Mucosa of rectum (tissue), 2 donors: ENCODE data around the gene PLLP.
A peak's percentile ranks its signal among the peaks of the same experiment; 100 is the strongest.
"Not testable (repeated sequence)": the region's sequence is repeated elsewhere in the genome, so short reads cannot be mapped to it uniquely, and the experiment has no call there.

ENCODE experiments used
- H3K27ac ChIP-seq, 2 donors: one replicate each; pipeline ENCODE4 v1.7.0; 2013; ENCODE audit warnings: inconsistent platforms in 2 of 2, low read depth in 2 of 2, low read length in 2 of 2
- H3K27me3 ChIP-seq, 2 donors: one replicate each; pipeline ENCODE4 v1.7.0; 2013; ENCODE audit warnings: low read length in 2 of 2; ENCODE audit not compliant: control insufficient read depth in 2 of 2, insufficient read depth in 2 of 2
- H3K36me3 ChIP-seq, 2 donors: one replicate each; pipeline ENCODE4 v1.7.0; 2013; ENCODE audit warnings: low read length in 2 of 2; ENCODE audit not compliant: control insufficient read depth in 2 of 2, insufficient read depth in 2 of 2
- H3K4me1 ChIP-seq, 2 donors: one replicate each; pipeline ENCODE4 v1.7.0; 2013; ENCODE audit warnings: low read length in 2 of 2, mild to moderate bottlenecking in 1 of 2; ENCODE audit not compliant: control insufficient read depth in 2 of 2, insufficient read depth in 2 of 2
- H3K4me3 ChIP-seq, 2 donors: one replicate each; pipeline ENCODE4 v1.7.0; 2013; ENCODE audit warnings: low read length in 2 of 2
- H3K9ac ChIP-seq, 2 donors: one replicate each; pipeline ENCODE4 v1.7.0; 2013; ENCODE audit warnings: low read length in 2 of 2, low read depth in 1 of 2, mild to moderate bottlenecking in 1 of 2
- H3K9me3 ChIP-seq, 2 donors: one replicate each; pipeline ENCODE4 v1.7.0; 2013; ENCODE audit warnings: low read length in 2 of 2; ENCODE audit not compliant: control insufficient read depth in 2 of 2
- donor health status: healthy.
- donor health status: Normal muscosa, but diverticular disease.

Gene PLLP

GRCh38 chr16:57284952-57285363, 486 bp upstream of the PLLP start:
- Histone ChIP-seq H3K9me3 (no peaks in the 10 kb centered on the region), H3K9ac (peak overlapping the region in 1 of 2 donors; percentile 63), H3K4me1 (peaks cover 12 to 13% of the 10 kb centered on the region in 2 donors), H3K36me3 (no peaks in the 10 kb centered on the region), H3K27ac (peak overlapping the region in 1 of 2 donors; percentile 39), H3K4me3 (peak overlapping the region; percentile 65 to 78), H3K27me3 (peaks cover 0 to 2% of the 10 kb centered on the region in 2 donors)

DNA sequence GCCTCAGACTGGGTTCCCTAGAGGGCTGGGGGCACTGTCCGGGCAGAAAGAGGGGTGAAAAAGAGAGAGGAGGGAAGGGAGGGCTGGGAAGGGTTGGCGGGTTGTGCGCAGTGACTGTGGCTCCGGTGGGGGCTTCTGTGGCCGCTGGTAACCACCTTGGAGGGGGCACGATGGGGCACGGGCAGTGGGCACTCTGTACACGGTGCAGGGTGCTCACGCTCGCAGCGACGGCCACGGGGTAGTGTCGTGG, 588 bp downstream of the PLLP start:
- peak overlapping the region; percentile 6 to 63 for H3K9ac ChIP-seq
- no peaks in the 10 kb centered on the region for H3K36me3 ChIP-seq
- peak overlapping the region; percentile 65 to 78 for H3K4me3 ChIP-seq
- H3K4me1 ChIP-seq, result peaks cover 13 to 15% of the 10 kb centered on the region in 2 donors
- no peak overlapping the region for H3K27ac ChIP-seq
- peaks cover 0 to 2% of the 10 kb centered on the region in 2 donors for H3K27me3 ChIP-seq
- no peaks in the 10 kb centered on the region for H3K9me3 ChIP-seq

DNA sequence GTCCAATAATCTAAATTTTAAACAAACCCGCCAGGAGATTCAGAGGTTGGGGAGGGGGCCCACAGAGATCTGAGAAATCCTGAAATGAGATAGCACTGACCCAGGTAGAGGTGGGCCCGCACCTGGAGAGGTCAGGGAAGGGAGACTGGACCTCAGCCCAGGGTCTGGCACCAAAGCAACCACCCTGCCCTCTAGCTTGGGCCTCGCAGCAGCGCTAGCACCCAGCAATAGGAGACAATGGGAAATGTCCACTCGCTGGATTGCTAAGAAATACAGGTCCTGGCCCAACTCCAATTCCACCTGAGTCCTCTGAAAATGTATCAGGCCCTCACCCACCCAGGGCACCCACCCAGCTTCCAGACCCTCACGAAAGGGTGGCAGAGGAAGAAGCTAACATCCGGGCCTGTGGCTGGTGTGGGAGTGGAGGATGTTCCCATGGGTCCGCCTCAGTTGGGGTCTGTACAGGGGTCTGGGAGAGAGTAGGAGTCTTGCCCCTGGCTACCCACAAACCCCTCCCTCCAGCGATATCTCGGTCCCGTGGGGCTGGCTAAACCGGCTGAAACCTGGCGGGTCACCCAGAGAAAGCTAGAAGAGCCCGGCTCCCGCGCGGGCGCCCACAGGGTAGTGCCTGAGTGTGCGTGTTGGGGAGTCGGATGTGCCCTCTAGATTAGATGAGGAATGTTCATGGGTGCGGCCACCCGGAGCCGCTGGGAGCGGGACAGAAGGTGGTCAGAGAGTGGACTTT, 1.1 kb downstream of the PLLP start:
- H3K27ac ChIP-seq, result no peak overlapping the region
- no peaks in the 10 kb centered on the region for H3K9me3 ChIP-seq
- peak overlapping the region; percentile 65 to 78 for H3K4me3 ChIP-seq
- H3K4me1 ChIP-seq, result peaks cover 13 to 15% of the 10 kb centered on the region in 2 donors
- H3K9ac ChIP-seq, result peak overlapping the region in 1 of 2 donors; percentile 63
- peaks cover 0 to 2% of the 10 kb centered on the region in 2 donors for H3K27me3 ChIP-seq
- H3K36me3 ChIP-seq, result no peaks in the 10 kb centered on the region

- H3K9ac ChIP-seq, result no peak overlapping the region
- H3K4me3 ChIP-seq, result no peak overlapping the region
- H3K4me1 ChIP-seq, result peaks cover 13 to 15% of the 10 kb centered on the region in 2 donors
- H3K27me3 ChIP-seq, result peaks cover 0 to 2% of the 10 kb centered on the region in 2 donors
- H3K9me3 ChIP-seq, result no peaks in the 10 kb centered on the region
- H3K36me3 ChIP-seq, result no peaks in the 10 kb centered on the region
- no peak overlapping the region for H3K27ac ChIP-seq
Measured at GRCh38 chr16:57282510-57283213, 1.8 kb downstream of the PLLP start.

DNA sequence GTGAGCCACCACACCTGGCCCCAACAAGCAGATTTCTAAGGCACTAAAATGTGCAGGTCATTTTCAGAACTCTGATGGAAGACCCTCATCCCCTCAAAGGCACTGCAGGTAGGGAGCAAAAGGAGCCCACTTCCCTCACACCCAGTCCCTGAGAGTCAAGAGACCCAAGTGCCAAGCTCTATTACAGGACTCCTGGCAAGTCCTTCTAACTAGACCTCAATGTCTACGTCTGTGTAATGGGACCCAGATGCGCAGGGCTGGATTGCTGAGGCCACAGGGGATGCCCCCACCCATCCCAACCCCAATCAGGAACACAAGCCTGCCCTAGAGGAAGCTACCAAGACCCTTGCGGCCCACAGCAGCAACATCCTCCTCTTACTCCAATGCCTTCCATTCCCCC, 2.7 kb downstream of the PLLP start:
- no peaks in the 10 kb centered on the region for H3K36me3 ChIP-seq
- H3K27me3 ChIP-seq, result peaks cover 0 to 2% of the 10 kb centered on the region in 2 donors
- H3K27ac ChIP-seq, result no peak overlapping the region
- no peaks in the 10 kb centered on the region for H3K9me3 ChIP-seq
- peaks cover 16 to 17% of the 10 kb centered on the region in 2 donors for H3K4me1 ChIP-seq
- H3K9ac ChIP-seq, result no peak overlapping the region
- H3K4me3 ChIP-seq, result no peak overlapping the region

DNA sequence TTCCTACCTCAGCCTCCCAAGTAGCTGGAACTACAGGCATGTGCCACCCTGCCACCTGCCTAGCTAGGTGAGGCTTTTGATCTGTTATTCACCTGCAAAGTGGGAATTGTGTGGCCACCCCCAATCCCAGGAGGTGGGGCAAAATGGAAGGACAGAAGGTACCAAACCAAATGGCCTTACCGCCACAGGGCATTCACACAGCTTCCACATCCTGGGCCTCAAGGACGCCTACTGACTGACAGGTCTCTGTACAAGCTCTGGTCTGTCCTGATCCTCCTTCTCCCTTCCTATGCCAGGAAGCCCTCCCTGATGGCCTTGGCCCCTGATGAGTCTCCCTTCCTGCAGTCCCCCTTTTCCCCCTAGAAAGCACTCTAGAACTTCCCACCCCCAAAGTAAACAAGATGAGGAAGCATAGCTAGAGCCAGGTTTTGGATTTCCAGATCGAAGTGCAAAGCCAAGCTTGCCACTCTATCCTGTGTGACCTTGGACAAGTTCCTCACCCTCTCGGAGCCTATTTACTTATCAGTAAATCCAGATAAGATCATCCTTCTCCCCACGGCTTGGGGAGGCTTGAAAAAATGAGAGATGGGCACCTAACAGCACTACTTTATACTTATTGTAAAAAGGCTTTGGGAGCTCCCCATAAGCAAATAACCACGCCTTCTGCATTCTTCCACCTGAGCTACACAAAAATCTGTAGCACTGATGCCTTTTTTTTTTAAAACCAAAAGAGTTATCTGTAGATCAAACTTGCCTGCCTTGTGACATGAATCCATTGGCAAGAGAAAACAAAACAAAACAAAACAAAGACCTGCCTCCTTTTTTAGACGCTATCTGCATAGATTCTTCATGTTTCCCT, 4.5 kb downstream of the PLLP start:
- peaks cover 0 to 2% of the 10 kb centered on the region in 2 donors for H3K27me3 ChIP-seq
- no peaks in the 10 kb centered on the region for H3K9me3 ChIP-seq
- no peak overlapping the region for H3K9ac ChIP-seq
- peaks cover 16 to 21% of the 10 kb centered on the region in 2 donors for H3K4me1 ChIP-seq
- H3K27ac ChIP-seq, result no peak overlapping the region
- H3K4me3 ChIP-seq, result no peak overlapping the region
- no peaks in the 10 kb centered on the region for H3K36me3 ChIP-seq

- Histone ChIP-seq H3K36me3 (no peaks in the 10 kb centered on the region), H3K4me3 (no peak overlapping the region), H3K9me3 (no peaks in the 10 kb centered on the region), H3K4me1 (peaks cover 6 to 22% of the 10 kb centered on the region in 2 donors), H3K27me3 (peaks cover 0 to 2% of the 10 kb centered on the region in 2 donors), H3K27ac (no peak overlapping the region), H3K9ac (no peak overlapping the region)
Measured at GRCh38 chr16:57278494-57278893, 6.0 kb downstream of the PLLP start.

DNA sequence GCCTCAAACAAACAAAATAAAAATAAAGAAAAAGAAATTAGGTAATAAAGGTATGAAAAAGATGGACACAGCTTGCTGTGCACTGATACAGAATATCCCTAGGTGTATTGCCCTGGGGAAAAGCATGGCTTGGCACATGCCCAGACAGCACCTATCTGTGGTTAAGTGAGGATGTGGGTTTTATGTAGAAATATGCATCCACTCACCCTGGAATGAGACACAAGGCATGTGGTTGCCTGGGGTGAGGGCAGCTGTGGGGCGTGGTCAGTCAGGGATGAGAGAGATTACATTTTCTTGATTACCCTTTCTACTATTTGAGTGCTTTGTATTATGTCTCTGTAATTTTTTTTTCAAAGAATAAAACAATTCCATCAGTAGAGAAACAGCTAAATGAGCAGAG, 6.9 kb downstream of the PLLP start:
- no peak overlapping the region for H3K4me3 ChIP-seq
- peaks cover 6 to 21% of the 10 kb centered on the region in 2 donors for H3K4me1 ChIP-seq
- no peaks in the 10 kb centered on the region for H3K27me3 ChIP-seq
- H3K9me3 ChIP-seq, result no peaks in the 10 kb centered on the region
- no peaks in the 10 kb centered on the region for H3K36me3 ChIP-seq
- no peak overlapping the region for H3K27ac ChIP-seq
- H3K9ac ChIP-seq, result no peak overlapping the region

DNA sequence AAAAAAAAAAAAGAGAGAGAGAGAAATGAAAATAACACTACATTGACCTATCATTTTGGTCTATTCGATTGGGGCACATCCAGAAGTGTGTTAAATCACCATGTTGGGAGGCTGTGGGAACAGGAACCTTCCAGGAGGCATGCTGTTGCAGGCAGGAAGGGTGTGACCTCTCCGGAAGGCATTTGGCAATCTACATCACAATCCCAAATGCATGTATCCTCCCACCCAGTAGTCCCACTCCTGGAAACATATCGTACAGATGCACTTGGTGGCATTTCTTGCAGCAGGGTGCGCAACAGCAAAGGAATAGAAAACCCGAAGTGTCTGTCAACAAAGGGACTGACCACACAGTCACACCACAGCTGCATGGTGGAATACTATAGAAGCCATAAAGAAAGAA, 7.9 kb downstream of the PLLP start:
- Histone ChIP-seq H3K9me3 (no peaks in the 10 kb centered on the region), H3K4me3 (no peak overlapping the region), H3K27me3 (no peaks in the 10 kb centered on the region), H3K36me3 (no peaks in the 10 kb centered on the region), H3K9ac (no peak overlapping the region), H3K27ac (no peak overlapping the region), H3K4me1 (peaks cover 6 to 21% of the 10 kb centered on the region in 2 donors)

DNA sequence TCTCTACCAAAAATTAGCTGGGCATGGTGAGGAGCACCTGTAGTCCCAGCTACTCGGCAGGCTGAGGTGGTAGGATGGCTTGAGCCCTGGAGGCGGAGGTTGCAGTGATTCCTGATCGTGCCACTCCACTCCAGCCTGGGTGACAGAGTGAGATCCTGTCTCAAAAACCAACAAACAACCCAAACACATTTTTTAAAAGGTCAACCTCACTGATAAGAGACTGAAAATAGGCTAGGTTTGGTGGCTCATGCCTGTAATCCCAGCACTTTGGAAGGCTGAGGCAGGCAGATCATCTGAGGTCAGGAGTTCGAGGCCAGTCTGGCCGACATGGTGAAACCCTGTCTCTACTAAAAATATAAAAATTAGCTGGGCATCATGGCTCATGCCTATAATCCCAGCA, 8.5 kb downstream of the PLLP start:
- peaks cover 6 to 21% of the 10 kb centered on the region in 2 donors for H3K4me1 ChIP-seq
- not testable (repeated sequence) for H3K27ac ChIP-seq, H3K36me3 ChIP-seq

More for the DNA sequence above, 8.5 kb downstream of the PLLP start:
- not testable (repeated sequence) for H3K9me3 ChIP-seq, H3K4me3 ChIP-seq, H3K27me3 ChIP-seq, H3K9ac ChIP-seq
